ENCODE results near the gene SH2D7.
A peak's percentile ranks its signal among the peaks of the same experiment; 100 is the strongest.

SH2D7 gene

DNA sequence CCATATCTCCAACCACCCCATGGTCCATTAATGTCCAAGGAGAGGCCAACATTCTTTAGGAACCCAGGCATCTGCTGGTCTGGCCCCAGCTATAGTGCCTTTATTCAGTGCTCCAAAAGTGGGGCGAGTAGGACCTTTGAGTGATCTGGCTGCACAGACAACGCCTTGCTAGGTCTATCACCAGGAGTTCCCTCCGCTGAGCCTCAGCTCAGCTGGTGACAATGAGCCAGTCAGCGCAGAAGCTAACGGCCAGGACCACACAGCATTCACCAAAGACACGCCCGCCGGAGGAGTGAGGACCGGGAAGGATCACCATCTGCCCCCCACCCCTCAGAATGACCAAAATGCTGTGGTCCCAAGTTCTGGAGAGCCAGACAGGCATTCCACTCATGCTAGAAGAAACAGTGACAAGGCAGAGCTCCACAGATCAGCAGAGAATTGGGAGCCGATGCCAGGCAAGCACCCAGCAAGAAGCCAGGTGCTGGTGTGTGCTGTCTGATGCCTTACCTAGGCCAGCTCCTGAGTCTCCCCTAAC, 33.9 kb upstream of the SH2D7 start:
- DNase-seq (ENCODE audit: low spot score) (no peak), ATAC-seq (ENCODE audit: low read depth) (no peak)
- H3K9me3 ChIP-seq (ENCODE audit: severe bottlenecking): no peaks in the 10 kb centered on the region
- H3K4me3 ChIP-seq (ENCODE audit: severe bottlenecking): no peak overlapping the region
- H3K27ac ChIP-seq (ENCODE audit: poor library complexity, severe bottlenecking): peak overlapping the region; percentile 81
- TF ChIP-seq, protein P1, sequence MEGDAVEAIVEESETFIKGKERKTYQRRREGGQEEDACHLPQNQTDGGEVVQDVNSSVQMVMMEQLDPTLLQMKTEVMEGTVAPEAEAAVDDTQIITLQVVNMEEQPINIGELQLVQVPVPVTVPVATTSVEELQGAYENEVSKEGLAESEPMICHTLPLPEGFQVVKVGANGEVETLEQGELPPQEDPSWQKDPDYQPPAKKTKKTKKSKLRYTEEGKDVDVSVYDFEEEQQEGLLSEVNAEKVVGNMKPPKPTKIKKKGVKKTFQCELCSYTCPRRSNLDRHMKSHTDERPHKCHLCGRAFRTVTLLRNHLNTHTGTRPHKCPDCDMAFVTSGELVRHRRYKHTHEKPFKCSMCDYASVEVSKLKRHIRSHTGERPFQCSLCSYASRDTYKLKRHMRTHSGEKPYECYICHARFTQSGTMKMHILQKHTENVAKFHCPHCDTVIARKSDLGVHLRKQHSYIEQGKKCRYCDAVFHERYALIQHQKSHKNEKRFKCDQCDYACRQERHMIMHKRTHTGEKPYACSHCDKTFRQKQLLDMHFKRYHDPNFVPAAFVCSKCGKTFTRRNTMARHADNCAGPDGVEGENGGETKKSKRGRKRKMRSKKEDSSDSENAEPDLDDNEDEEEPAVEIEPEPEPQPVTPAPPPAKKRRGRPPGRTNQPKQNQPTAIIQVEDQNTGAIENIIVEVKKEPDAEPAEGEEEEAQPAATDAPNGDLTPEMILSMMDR (IDR thresholded peaks at IDR 0.05; ENCODE audit: poor library complexity, severe bottlenecking): no peak
- H3K27me3 ChIP-seq (ENCODE audit: insufficient read depth, poor library complexity, severe bottlenecking): no peaks in the 10 kb centered on the region
- H3K4me1 ChIP-seq (ENCODE audit: insufficient read depth, poor library complexity, severe bottlenecking): peaks cover 41% of the 10 kb centered on the region
- H3K36me3 ChIP-seq (ENCODE audit: low read depth): peaks cover 16% of the 10 kb centered on the region

DNA sequence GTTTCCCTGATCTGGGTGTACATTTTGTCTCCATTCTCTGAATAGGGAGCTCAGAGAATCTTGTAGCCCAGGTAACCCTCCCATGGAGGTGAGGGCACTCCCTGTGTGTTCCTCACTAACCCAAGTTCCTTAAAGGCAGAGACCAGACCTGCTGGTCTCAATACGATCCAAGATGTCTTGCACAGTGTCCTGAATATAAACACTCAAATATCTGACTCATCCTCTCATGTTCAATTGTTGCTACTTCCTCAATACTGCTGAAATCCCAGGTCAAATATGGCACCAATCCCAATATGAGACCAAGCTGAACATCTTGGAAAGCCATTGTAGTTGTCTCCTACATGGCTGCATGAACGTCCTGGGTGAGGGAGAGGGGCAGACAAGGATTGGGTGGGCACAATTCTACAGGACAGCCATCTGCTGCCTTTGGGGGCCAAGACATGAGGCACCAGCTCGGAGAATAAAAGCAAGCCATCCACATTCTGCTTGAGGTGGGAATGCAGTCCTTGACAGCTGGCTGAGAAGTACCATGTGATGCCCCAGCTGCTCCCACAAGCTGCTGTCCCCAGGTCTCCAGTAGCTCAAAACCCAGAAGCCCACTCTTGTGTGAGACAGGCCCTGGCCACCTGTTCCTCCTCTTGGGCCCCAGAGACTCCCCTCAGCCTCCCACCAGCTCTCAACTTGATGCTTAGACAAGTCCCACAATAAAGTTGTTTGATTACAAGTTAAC, 33.1 kb upstream of the SH2D7 start:
- DNase-seq (ENCODE audit: low spot score) (no peak), ATAC-seq (ENCODE audit: low read depth) (no peak)
- peak overlapping the region; percentile 81 for H3K27ac ChIP-seq (ENCODE audit: poor library complexity, severe bottlenecking)
- peaks cover 44% of the 10 kb centered on the region for H3K4me1 ChIP-seq (ENCODE audit: insufficient read depth, poor library complexity, severe bottlenecking)
- TF ChIP-seq, protein P1 (IDR thresholded peaks at IDR 0.05; ENCODE audit: poor library complexity, severe bottlenecking): no peak
- no peaks in the 10 kb centered on the region for H3K27me3 ChIP-seq (ENCODE audit: insufficient read depth, poor library complexity, severe bottlenecking)
- H3K9me3 ChIP-seq (ENCODE audit: severe bottlenecking): no peaks in the 10 kb centered on the region
- peaks cover 8% of the 10 kb centered on the region for H3K36me3 ChIP-seq (ENCODE audit: low read depth)
- no peak overlapping the region for H3K4me3 ChIP-seq (ENCODE audit: severe bottlenecking)

DNA sequence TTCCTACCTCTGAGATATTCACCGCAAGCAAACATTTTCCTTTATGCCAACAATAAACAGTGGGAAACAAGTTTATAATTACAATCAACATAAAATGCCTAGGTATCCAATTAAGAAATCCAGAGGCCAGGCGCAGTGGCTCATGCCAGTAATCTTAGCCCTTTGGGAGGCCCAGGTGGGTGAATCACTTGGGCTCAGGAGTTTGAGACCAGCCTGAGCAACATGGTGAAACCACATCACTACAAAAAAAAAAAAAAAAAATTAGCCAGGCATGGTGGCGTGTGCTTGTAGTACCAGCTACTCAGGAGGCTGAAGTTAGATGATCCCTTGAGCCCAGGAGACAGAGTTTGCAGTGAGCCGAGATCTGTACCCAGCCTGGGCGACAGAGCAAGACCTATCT, 32.1 kb upstream of the SH2D7 start:
- peak overlapping the region; percentile 81 for H3K27ac ChIP-seq (ENCODE audit: poor library complexity, severe bottlenecking)

DNA sequence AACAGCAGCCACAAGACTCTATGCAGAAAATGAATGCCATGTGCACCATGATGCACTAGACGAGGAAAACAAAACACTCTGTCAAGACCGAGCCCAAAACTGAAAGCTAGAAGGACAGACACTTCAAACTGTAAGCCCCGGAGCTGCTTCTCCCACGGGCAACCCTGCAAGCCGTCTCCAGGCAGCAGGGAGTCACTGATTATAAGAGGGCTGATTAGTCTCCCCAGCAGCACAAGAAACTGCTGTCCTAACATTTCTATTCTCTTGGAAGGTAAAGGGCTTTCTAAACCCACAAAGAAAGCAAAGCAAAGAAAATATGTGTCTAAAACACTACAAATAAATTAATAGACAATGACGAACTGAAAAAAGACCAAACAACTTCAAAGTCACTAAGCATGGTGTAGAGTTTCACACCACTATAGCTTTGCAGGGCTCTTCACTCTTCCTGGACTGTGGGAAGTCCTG, 30.4 kb upstream of the SH2D7 start:
- no peak for ATAC-seq (ENCODE audit: low read depth)
- Histone ChIP-seq H3K27ac (ENCODE audit: poor library complexity, severe bottlenecking) (peak overlapping the region; percentile 18), H3K27me3 (ENCODE audit: insufficient read depth, poor library complexity, severe bottlenecking) (no peaks in the 10 kb centered on the region), H3K4me3 (ENCODE audit: severe bottlenecking) (no peak overlapping the region), H3K4me1 (ENCODE audit: insufficient read depth, poor library complexity, severe bottlenecking) (peaks cover 59% of the 10 kb centered on the region), H3K9me3 (ENCODE audit: severe bottlenecking) (no peaks in the 10 kb centered on the region), H3K36me3 (ENCODE audit: low read depth) (no peaks in the 10 kb centered on the region)
- no peak for DNase-seq (ENCODE audit: low spot score)
- TF ChIP-seq, protein P1 (IDR thresholded peaks at IDR 0.05; ENCODE audit: poor library complexity, severe bottlenecking): no peak

More for the DNA sequence above, 32.1 kb upstream of the SH2D7 start:
- no peaks in the 10 kb centered on the region for H3K9me3 ChIP-seq (ENCODE audit: severe bottlenecking)
- ATAC-seq (ENCODE audit: low read depth) (no peak), DNase-seq (ENCODE audit: low spot score) (no peak)
- no peaks in the 10 kb centered on the region for H3K27me3 ChIP-seq (ENCODE audit: insufficient read depth, poor library complexity, severe bottlenecking)
- TF ChIP-seq, protein P1 (IDR thresholded peaks at IDR 0.05; ENCODE audit: poor library complexity, severe bottlenecking): no peak
- H3K4me1 ChIP-seq (ENCODE audit: insufficient read depth, poor library complexity, severe bottlenecking): peaks cover 51% of the 10 kb centered on the region
- H3K4me3 ChIP-seq (ENCODE audit: severe bottlenecking): no peak overlapping the region
- H3K36me3 ChIP-seq (ENCODE audit: low read depth): no peaks in the 10 kb centered on the region

DNA sequence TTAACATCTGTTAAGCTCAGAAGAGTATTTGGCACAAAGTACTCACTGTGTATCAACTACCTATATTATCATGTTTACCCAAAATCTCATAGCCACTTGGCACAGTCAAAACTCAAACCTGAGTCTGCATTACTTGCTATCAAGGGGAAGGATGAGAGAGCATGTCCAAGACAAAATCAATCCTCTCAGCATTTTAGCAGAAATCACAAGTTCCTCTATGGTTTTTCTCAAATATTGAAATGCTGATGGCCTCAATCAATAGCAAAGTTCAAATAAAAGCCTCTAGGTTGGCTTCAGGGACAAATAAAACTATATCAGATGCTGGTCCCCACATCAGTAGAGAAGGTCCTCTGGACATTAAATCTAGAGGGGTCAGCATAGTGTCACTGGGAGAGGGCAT, 29.1 kb upstream of the SH2D7 start:
- H3K9me3 ChIP-seq (ENCODE audit: severe bottlenecking): no peaks in the 10 kb centered on the region
- H3K27ac ChIP-seq (ENCODE audit: poor library complexity, severe bottlenecking): no peak overlapping the region
- peaks cover 60% of the 10 kb centered on the region for H3K4me1 ChIP-seq (ENCODE audit: insufficient read depth, poor library complexity, severe bottlenecking)
- H3K4me3 ChIP-seq (ENCODE audit: severe bottlenecking): no peak overlapping the region
- no peaks in the 10 kb centered on the region for H3K36me3 ChIP-seq (ENCODE audit: low read depth)
- ATAC-seq (ENCODE audit: low read depth) (no peak), DNase-seq (ENCODE audit: low spot score) (no peak)
- no peaks in the 10 kb centered on the region for H3K27me3 ChIP-seq (ENCODE audit: insufficient read depth, poor library complexity, severe bottlenecking)
- TF ChIP-seq, protein P1 (IDR thresholded peaks at IDR 0.05; ENCODE audit: poor library complexity, severe bottlenecking): no peak
